ENCODE data around the gene MIEN1. TPM values are rescaled to one million over a fixed set of nuclear protein-coding genes. Genes with fewer than 3 reads are reported as not detected.

Gene MIEN1
- total RNA-seq, 1 donor from 2014 or later = 38.9 TPM

- Mint-ChIP-seq H3K9me3 (ENCODE audit: unreplicated experiment) (no peaks in the 10 kb centered on the region), H3K27me3 (ENCODE audit: low read depth, unreplicated experiment) (no peaks in the 10 kb centered on the region), H3K27ac (ENCODE audit: unreplicated experiment) (peak overlapping the region; percentile 31), H3K4me1 (ENCODE audit: low read depth, unreplicated experiment) (no peaks in the 10 kb centered on the region), H3K36me3 (ENCODE audit: low read depth, unreplicated experiment) (peaks cover 18% of the 10 kb centered on the region), H3K4me3 (ENCODE audit: unreplicated experiment) (no peak overlapping the region)
- H3K79me2 ChIP-seq (ENCODE audit: insufficient read depth, low read length) = no peaks in the 10 kb centered on the region
- peaks cover 1% of the 10 kb centered on the region for H3K4me1 ChIP-seq (ENCODE audit: insufficient read depth, low read length)
- peaks cover 8% of the 10 kb centered on the region for H4K20me1 ChIP-seq (ENCODE audit: insufficient read depth, low read length)
- no peaks in the 10 kb centered on the region for H3K27me3 ChIP-seq (ENCODE audit: insufficient read depth, low read length)
- peaks cover 5% of the 10 kb centered on the region for H3K36me3 ChIP-seq (ENCODE audit: insufficient read depth, low read length)
- H3K9me3 ChIP-seq (ENCODE audit: insufficient read depth, low read depth, low read length) = no peaks in the 10 kb centered on the region
- TF ChIP-seq EZH2 (IDR thresholded peaks at IDR 0.05; ENCODE audit: insufficient read depth, low read length) (no peak), CTCF (IDR thresholded peaks at IDR 0.05; ENCODE audit: insufficient read depth, low read depth, low read length) (no peak)
- no peak overlapping the region for H3K4me3 ChIP-seq (ENCODE audit: insufficient read depth, low read depth, low read length)
- DNase-seq (ENCODE audit: low read depth) = no peak
- no peak for FAIRE-seq
- no peak overlapping the region for H3K4me2 ChIP-seq (ENCODE audit: low read length)
- no peak overlapping the region for H3K9ac ChIP-seq (ENCODE audit: low read length)
- H3K27ac ChIP-seq (ENCODE audit: low read depth, low read length) = no peak overlapping the region
- no peak overlapping the region for H2AFZ ChIP-seq (ENCODE audit: low read depth, low read length)
Observed at GRCh38 chr17:39724731-39725130, 5.6 kb downstream of the MIEN1 start.

- no peak overlapping the region for H3K27ac ChIP-seq (ENCODE audit: low read depth, low read length)
- no peaks in the 10 kb centered on the region for H3K4me1 Mint-ChIP-seq (ENCODE audit: low read depth, unreplicated experiment)
- H3K9me3 Mint-ChIP-seq (ENCODE audit: unreplicated experiment) = no peaks in the 10 kb centered on the region
- peaks cover 18% of the 10 kb centered on the region for H3K36me3 Mint-ChIP-seq (ENCODE audit: low read depth, unreplicated experiment)
- no peak overlapping the region for H3K4me3 Mint-ChIP-seq (ENCODE audit: unreplicated experiment)
- H3K4me2 ChIP-seq (ENCODE audit: low read length) = no peak overlapping the region
- no peak overlapping the region for H2AFZ ChIP-seq (ENCODE audit: low read depth, low read length)
- no peak for FAIRE-seq
- no peak overlapping the region for H3K9ac ChIP-seq (ENCODE audit: low read length)
- DNase-seq (ENCODE audit: low read depth) = no peak
- no peaks in the 10 kb centered on the region for H3K27me3 ChIP-seq (ENCODE audit: insufficient read depth, low read length)
- H3K9me3 ChIP-seq (ENCODE audit: insufficient read depth, low read depth, low read length) = no peaks in the 10 kb centered on the region
- H3K4me1 ChIP-seq (ENCODE audit: insufficient read depth, low read length) = no peaks in the 10 kb centered on the region
- H3K4me3 ChIP-seq (ENCODE audit: insufficient read depth, low read depth, low read length) = no peak overlapping the region
- H3K27ac Mint-ChIP-seq (ENCODE audit: unreplicated experiment) = no peak overlapping the region
- H3K27me3 Mint-ChIP-seq (ENCODE audit: low read depth, unreplicated experiment) = no peaks in the 10 kb centered on the region
- H3K36me3 ChIP-seq (ENCODE audit: insufficient read depth, low read length) = peaks cover 10% of the 10 kb centered on the region
- TF ChIP-seq EZH2 (IDR thresholded peaks at IDR 0.05; ENCODE audit: insufficient read depth, low read length) (no peak), CTCF (IDR thresholded peaks at IDR 0.05; ENCODE audit: insufficient read depth, low read depth, low read length) (no peak)
- H3K79me2 ChIP-seq (ENCODE audit: insufficient read depth, low read length) = no peaks in the 10 kb centered on the region
- H4K20me1 ChIP-seq (ENCODE audit: insufficient read depth, low read length) = no peaks in the 10 kb centered on the region
Observed at GRCh38 chr17:39722965-39723848, 7.1 kb downstream of the MIEN1 start.

- Mint-ChIP-seq H3K27me3 (ENCODE audit: low read depth, unreplicated experiment) (no peaks in the 10 kb centered on the region), H3K36me3 (ENCODE audit: low read depth, unreplicated experiment) (peaks cover 20% of the 10 kb centered on the region), H3K4me3 (ENCODE audit: unreplicated experiment) (no peak overlapping the region), H3K27ac (ENCODE audit: unreplicated experiment) (no peak overlapping the region), H3K9me3 (ENCODE audit: unreplicated experiment) (no peaks in the 10 kb centered on the region), H3K4me1 (ENCODE audit: low read depth, unreplicated experiment) (no peaks in the 10 kb centered on the region)
- no peak overlapping the region for H3K4me3 ChIP-seq (ENCODE audit: insufficient read depth, low read depth, low read length)
- H3K79me2 ChIP-seq (ENCODE audit: insufficient read depth, low read length) = no peaks in the 10 kb centered on the region
- no peak overlapping the region for H3K4me2 ChIP-seq (ENCODE audit: low read length)
- H2AFZ ChIP-seq (ENCODE audit: low read depth, low read length) = no peak overlapping the region
- H4K20me1 ChIP-seq (ENCODE audit: insufficient read depth, low read length) = no peaks in the 10 kb centered on the region
- TF ChIP-seq CTCF (IDR thresholded peaks at IDR 0.05; ENCODE audit: insufficient read depth, low read depth, low read length) = no peak
- TF ChIP-seq EZH2 (IDR thresholded peaks at IDR 0.05; ENCODE audit: insufficient read depth, low read length) = no peak
- no peak overlapping the region for H3K9ac ChIP-seq (ENCODE audit: low read length)
- no peak for FAIRE-seq
- no peak overlapping the region for H3K27ac ChIP-seq (ENCODE audit: low read depth, low read length)
- no peaks in the 10 kb centered on the region for H3K4me1 ChIP-seq (ENCODE audit: insufficient read depth, low read length)
- peaks cover 12% of the 10 kb centered on the region for H3K36me3 ChIP-seq (ENCODE audit: insufficient read depth, low read length)
- no peaks in the 10 kb centered on the region for H3K27me3 ChIP-seq (ENCODE audit: insufficient read depth, low read length)
- H3K9me3 ChIP-seq (ENCODE audit: insufficient read depth, low read depth, low read length) = no peaks in the 10 kb centered on the region
- no peak for DNase-seq (ENCODE audit: low read depth)
Observed at GRCh38 chr17:39722104-39722503, 8.2 kb downstream of the MIEN1 start.
